PFSK-1 (cell line): ENCODE results near the gene SH3BP1.

Source experiments
- FOXP2 ChIP-seq: optimal IDR thresholded peaks from 2 replicates; pipeline ENCODE3; 2011; ENCODE audit warnings: borderline replicate concordance, control low read depth, inconsistent platforms; ENCODE audit not compliant: insufficient read depth; ENCODE audit errors: extremely low read length, extremely low read depth
- POLR2AphosphoS5 ChIP-seq: IDR thresholded peaks from 2 replicates; pipeline ENCODE4 v1.6.1; 2012; ENCODE audit warnings: low read depth, mild to moderate bottlenecking, control low read depth, low read length, moderate library complexity
- REST ChIP-seq, 2 experiments: IDR thresholded peaks; 2 replicates each; pipeline versions ENCODE4 v1.6.1 to v1.8.0; 2011 to 2012; ENCODE audit warnings: low read depth in 2 of 2, low read length in 2 of 2, control low read depth in 1 of 2, inconsistent platforms in 1 of 2, mild to moderate bottlenecking in 1 of 2, moderate library complexity in 1 of 2; ENCODE audit not compliant: insufficient read depth in 1 of 2
- SIN3A ChIP-seq: IDR thresholded peaks from 2 replicates; pipeline ENCODE4 v1.6.1; 2012; ENCODE audit warnings: mild to moderate bottlenecking, low read length, moderate library complexity, borderline replicate concordance; ENCODE audit not compliant: insufficient read depth
- TAF1 ChIP-seq: IDR thresholded peaks from 2 replicates; pipeline ENCODE4 v1.6.1; 2012; ENCODE audit warnings: low read length, control low read depth, borderline replicate concordance; ENCODE audit not compliant: insufficient read depth

Gene SH3BP1

GRCh38 chr22:37601540-37602442, 37.7 kb upstream of the SH3BP1 start:
- TF ChIP-seq POLR2AphosphoS5, result no peak; the same call in 1 of the 2 replicates
- no peak for TF ChIP-seq TAF1
- TF ChIP-seq SIN3A, result no peak
- TF ChIP-seq FOXP2, result no peak
- no peak for TF ChIP-seq REST (IDR thresholded peaks at IDR 0.05; ENCODE audit: insufficient read depth in 1 of 2, low read depth in 2 of 2, low read length in 2 of 2)

DNA sequence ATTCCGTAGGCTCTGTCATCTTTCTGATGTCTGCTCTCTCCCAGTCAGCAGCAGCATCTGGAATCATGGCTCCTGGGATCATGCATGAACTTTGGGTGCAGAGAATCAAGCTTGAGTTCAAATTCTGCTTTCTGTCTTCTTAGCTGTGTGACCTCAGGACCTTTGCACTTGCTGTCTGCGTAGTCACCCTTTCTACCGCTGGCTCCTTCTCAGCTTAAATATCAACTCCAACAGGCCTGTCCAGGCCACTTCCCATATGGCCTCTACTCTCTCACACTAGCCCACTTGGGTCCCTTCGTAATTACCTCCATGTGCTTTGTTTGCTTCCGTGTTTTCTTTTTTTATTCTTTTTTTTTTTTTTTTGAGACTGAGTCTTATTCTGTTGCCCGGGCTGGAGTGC, 35.4 kb upstream of the SH3BP1 start:
- TF ChIP-seq TAF1, result no peak
- no peak for TF ChIP-seq REST (IDR thresholded peaks at IDR 0.05; ENCODE audit: insufficient read depth in 1 of 2, low read depth in 2 of 2, low read length in 2 of 2)
- TF ChIP-seq SIN3A, result no peak
- no peak for TF ChIP-seq POLR2AphosphoS5
- TF ChIP-seq FOXP2, result no peak

DNA sequence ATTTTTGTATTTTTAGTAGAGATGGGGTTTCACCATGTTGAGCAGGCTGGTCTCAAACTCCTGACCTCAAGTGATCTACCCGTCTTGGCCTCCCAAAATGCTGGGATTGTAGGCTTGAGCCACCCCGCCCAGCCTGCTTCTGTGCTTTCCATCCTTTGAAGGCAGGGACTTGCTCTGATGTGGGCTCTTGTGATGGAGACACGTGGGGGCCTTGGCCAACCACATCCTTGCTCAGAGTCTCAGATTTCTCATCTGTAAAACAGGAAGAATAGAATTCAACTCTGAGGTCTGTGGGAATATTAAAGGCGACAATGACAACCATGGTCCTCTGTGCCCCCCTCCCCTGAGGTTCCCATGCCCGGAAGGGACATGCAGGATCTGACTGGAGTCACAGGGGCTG, 34.6 kb upstream of the SH3BP1 start:
- TF ChIP-seq SIN3A (no peak), TAF1 (no peak), REST (IDR thresholded peaks at IDR 0.05; ENCODE audit: insufficient read depth in 1 of 2, low read depth in 2 of 2, low read length in 2 of 2) (no peak), POLR2AphosphoS5 (no peak), FOXP2 (no peak)

DNA sequence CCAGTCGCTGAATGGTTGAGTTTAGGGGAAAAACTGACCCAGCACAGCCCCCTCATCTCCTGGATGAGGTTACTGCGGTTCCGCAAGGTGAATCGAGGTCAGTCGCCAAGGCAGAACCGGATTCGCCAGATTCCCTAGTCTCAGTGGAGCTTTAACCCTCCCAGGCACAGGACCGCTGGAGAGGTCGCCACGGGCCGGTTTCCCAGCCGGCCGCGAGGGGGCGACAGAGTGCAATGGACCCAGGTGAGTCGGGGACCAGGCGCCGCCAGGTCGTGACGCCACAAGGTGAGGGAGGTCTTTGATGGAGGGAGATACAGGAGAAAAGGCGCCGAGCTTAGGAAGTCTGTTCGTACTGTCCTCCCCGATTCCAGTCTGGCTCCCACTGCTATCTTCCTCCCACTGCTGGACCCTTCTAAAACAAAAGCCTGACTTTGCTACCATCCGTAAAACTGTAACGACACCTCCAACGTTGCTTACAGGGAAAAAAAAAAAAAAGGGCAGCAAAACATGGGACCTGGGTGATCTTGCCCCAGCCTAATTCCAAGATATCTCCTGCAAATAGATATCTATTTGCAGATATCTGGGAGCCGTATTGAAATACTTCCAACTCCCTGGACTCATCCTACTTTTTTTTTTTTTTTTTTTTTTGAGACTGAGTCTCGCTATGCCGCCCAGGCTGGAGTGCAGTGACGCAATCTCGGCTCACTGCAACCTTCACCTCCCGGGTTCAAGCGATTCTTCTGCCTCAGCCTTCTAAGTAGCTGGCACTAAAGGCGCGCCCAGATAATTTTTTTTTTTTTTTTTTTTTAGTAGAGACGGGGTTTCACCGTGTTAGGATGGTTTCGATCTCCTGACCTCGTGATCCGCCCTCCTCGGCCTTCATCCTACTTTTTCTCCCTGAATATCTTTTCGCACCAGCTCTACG, 32.2 kb upstream of the SH3BP1 start:
- TF ChIP-seq POLR2AphosphoS5, result no peak
- TF ChIP-seq SIN3A, result no peak
- peak; percentile 25 for TF ChIP-seq FOXP2

DNA sequence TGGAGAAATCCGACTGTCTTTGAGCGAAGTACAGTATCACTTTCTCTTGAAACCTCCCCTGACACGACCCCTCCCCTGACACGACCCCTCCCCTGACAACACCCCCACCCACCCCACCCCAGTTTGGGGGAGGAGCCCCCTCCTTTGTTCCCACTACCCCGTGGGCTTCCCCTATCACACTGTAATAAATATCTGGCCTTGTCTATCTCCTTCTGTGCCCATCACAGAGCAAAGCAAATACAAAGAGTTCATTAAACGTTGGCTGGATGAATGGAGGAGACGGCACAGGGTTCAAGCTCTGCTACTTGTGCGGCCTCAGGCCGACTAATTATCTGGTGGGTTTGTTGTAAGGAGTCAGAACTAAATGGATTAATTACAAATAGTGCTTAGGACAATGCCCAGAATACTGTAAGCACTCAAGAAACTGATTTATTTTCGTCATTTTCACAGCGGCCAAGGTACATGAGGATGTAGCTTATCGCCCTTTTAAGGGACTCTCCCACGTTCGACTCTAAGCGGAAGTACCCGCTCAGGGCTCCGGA, 31.5 kb upstream of the SH3BP1 start:
- TF ChIP-seq SIN3A (no peak), POLR2AphosphoS5 (no peak), REST (IDR thresholded peaks at IDR 0.05; ENCODE audit: insufficient read depth in 1 of 2, low read depth in 2 of 2, low read length in 2 of 2) (no peak), FOXP2 (no peak), TAF1 (no peak)
